ENCODE measurements around the gene GDPGP1. TPM values are rescaled to one million over a fixed set of nuclear protein-coding genes. Genes with fewer than 3 reads are reported as not detected.

The GDPGP1 gene
- total and polyA plus RNA-seq, 9 of the 15 experiments (the other 6 are each of a cell fraction or from before 2014, with no cell fraction given), result 0.78 to 6.1 (median 2.8) TPM

- intact Hi-C loops (cut with micrococcal nuclease) (no loop called here), in situ Hi-C loops (cut with MboI) (no loop called here)
- BruUV-seq (replicated peaks), result no TSS peak
- FAIRE-seq (no peak), DNase-seq (ENCODE audit: extremely low read depth in 1 of 4, low spot score in 3 of 4) (peak in 2 of 4 experiments; percentile 29 to 33), ATAC-seq (no peak; the same call in 1 of the 3 replicates)
- Histone ChIP-seq H3K9ac (ENCODE audit: insufficient read depth in 1 of 2, low read depth in 2 of 2, low read length in 2 of 2) (peak overlapping the region in 1 of 2 experiments; percentile 80; a peak in 2 of 4 replicates), H3K27ac (ENCODE audit: extremely low read depth, low read depth, low read length) (no peak overlapping the region), H3K27me3 (ENCODE audit: control insufficient read depth in 2 of 2, insufficient read depth in 2 of 2, low read length in 2 of 2) (no peaks in the 10 kb centered on the region), H3K4me3 (no peak overlapping the region), H3K36me3 (ENCODE audit: control insufficient read depth, insufficient read depth, low read length) (peaks cover 69% of the 10 kb centered on the region; the same call in 2 of the 3 replicates), H3K4me1 (replicated peaks in 1 of 2; ENCODE audit: control insufficient read depth in 2 of 2, insufficient read depth in 2 of 2, low read length in 2 of 2) (peaks cover 10 to 35% of the 10 kb centered on the region in 2 experiments; a peak in 4 of 5 replicates), H4K20me1 (replicated peaks; ENCODE audit: control insufficient read depth, insufficient read depth, low read length) (no peaks in the 10 kb centered on the region; the same call in none of the 2 replicates), H3K9me3 (replicated peaks; ENCODE audit: control insufficient read depth, insufficient read depth, low read depth, low read length) (no peaks in the 10 kb centered on the region), H3K9me1 (ENCODE audit: control insufficient read depth, insufficient read depth, low read length) (no peaks in the 10 kb centered on the region), H3K79me2 (ENCODE audit: control insufficient read depth, insufficient read depth, low read length) (peaks cover 66% of the 10 kb centered on the region), H3K4me2 (ENCODE audit: insufficient read depth, low read length) (no peak overlapping the region), H2AFZ (ENCODE audit: low read depth, low read length) (no peak overlapping the region)
- ChIA-PET CTCF (ENCODE audit: low intra/inter-chr PET ratio) (no interaction called here), POLR2A (no interaction called here)
- no peak for TF ChIP-seq ETV6 (IDR thresholded peaks at IDR 0.05; ENCODE audit: borderline replicate concordance in 1 of 2, low read depth in 2 of 2, low read length in 1 of 2)
- 0 out of 2 replicates have a peak, but pooled peaks have one; percentile 26 for TF ChIP-seq ETV6 (CRISPR knock-in tag; IDR thresholded peaks at IDR 0.05; ENCODE audit: borderline replicate concordance)
- TF ChIP-seq FOSL1 (tag; conservative IDR thresholded peaks at IDR 0.05), result 0 out of 2 replicates have a peak, but pooled peaks have one; percentile 18
- TF ChIP-seq POLR2G (IDR thresholded peaks at IDR 0.05; ENCODE audit: low read depth, low read length), result 0 out of 2 replicates have a peak, but pooled peaks have one; percentile 10
- TF ChIP-seq HMG20B (CRISPR knock-in tag; IDR thresholded peaks at IDR 0.05), result no peak
- TF ChIP-seq ZBTB5 (IDR thresholded peaks at IDR 0.05), result no peak
- 87% methylated on average over 12 of the region's 13 CpGs for WGBS (ENCODE audit: insufficient coverage, low coverage, missing lambda C conversion rate)
Measured at GRCh38 chr15:90211440-90212143, 22.4 kb upstream of the GDPGP1 start.

Measured in K562 (cell line).